Vagina (tissue), 2 donors: ENCODE measurements around the gene CEP89.

Experiments used
- CTCF ChIP-seq, 3 experiments: fragments of 450-650 bp in 2 of 3; fragments of 200-600 bp in 1 of 3; sonication (generic) in 1 of 3; IDR thresholded peaks; one replicate each; pipeline ENCODE4 v1.5.1; 2017 to 2019; ENCODE audit warnings: antibody characterized with exemption in 3 of 3, mild to moderate bottlenecking in 2 of 3, moderate library complexity in 2 of 3
- POLR2A ChIP-seq, 2 donors: fragments of 450-650 bp; IDR thresholded peaks; one replicate each; pipeline ENCODE4 v1.6.1; 2017; ENCODE audit warnings: antibody characterized with exemption in 2 of 2, mild to moderate bottlenecking in 2 of 2, moderate library complexity in 2 of 2
- POLR2AphosphoS5 ChIP-seq, 2 donors: sonication (generic); formaldehyde crosslinking; IDR thresholded peaks; one replicate each; pipeline ENCODE4 v1.9.0; 2017; ENCODE audit warnings: antibody characterized with exemption in 2 of 2, mild to moderate bottlenecking in 2 of 2, low read depth in 1 of 2; ENCODE audit not compliant: insufficient read depth in 1 of 2

- TF ChIP-seq POLR2A (IDR thresholded peaks at IDR 0.05), result no peak
- no peak for TF ChIP-seq CTCF (IDR thresholded peaks at IDR 0.05)
- no peak for TF ChIP-seq POLR2AphosphoS5 (IDR thresholded peaks at IDR 0.05; ENCODE audit: insufficient read depth in 1 of 2, low read depth in 1 of 2)
Measured at GRCh38 chr19:32896516-32897214, 75.1 kb downstream of the CEP89 start.
